Stimulated activated CD4-positive, alpha-beta T cell treated with anti-CD3 and anti-CD28 coated beads, Interleukin-1b, Interleukin-23, amount 100 ng/mL, for 1 hour (primary cell): ENCODE results near the gene NMT1.
A peak's percentile ranks its signal among the peaks of the same experiment; 100 is the strongest.
"Not testable (repeated sequence)": the region's sequence is repeated elsewhere in the genome, so short reads cannot be mapped to it uniquely, and the experiment has no call there.

Source experiments
- DNase-seq, 2 donors: peaks; one replicate each; pipeline ENCODE4 v3.0.0-alpha.2; 2020; ENCODE audit warnings: low read depth in 2 of 2

The NMT1 gene

GRCh38 chr17:45036691-45037090 is 24.4 kb upstream of the NMT1 start:
- DNase-seq = no peak

DNA sequence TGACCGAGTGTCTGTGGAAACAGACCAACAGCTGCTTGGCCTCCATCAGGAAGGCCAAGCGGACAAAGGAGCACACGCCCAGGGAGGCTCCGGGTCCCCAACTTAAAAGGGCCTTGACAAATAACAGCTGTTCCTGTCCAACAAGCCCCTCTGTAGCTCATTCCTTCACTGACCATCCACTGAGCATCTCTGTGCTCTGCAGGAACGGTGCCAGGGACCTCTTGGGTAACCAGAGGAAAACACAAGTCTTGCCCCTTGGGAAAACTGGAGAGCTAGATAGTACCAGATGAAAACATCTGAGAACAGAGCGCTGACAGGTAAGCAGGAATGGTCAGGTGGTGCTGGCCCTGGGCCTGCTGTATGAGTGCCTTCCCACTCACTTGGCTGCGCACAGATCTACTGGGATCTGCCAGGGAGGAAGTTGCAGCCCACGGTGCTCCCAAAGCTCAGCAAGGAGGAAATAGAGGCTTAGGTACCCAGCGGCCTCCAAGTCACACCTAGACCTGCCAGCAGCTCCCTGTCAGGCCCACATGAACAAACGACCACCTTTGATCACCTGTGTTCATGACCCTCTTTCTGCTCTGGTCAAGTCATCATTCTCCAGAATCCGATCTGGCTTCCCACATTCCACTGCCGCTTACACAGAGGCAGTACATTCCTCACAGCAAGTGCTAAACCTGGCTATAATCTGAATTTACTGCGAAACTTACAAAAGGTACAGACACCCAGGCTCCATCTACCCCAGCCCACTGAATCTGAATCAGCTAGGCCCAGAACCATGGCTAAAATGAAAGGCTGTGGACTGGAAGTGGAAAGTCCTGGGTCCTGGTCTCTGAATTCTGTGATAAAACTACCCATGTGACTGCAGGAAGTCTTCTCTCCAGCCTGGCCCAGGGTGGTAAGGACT is 22.1 kb upstream of the NMT1 start:
- DNase-seq = no peak

DNA sequence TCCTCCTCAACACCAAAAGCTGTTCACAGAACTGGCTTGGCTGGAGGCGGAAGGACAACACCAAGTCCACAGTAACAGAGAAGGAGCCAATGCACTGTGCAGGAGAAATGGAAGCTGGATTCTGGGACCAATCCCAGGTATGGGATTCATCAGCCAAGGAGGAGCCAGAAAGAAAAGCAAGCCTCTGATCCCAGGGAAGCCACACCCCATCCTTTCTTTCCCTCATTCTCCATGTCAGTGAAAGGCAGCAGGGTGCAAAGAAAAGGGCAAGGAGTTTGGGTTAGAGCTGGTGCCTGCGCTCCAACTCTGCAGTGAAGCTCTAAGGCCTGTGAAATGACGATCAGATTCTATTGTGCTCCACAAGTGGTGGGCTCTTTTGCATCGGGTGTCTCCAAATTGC is 20.7 kb upstream of the NMT1 start:
- DNase-seq = no peak

DNA sequence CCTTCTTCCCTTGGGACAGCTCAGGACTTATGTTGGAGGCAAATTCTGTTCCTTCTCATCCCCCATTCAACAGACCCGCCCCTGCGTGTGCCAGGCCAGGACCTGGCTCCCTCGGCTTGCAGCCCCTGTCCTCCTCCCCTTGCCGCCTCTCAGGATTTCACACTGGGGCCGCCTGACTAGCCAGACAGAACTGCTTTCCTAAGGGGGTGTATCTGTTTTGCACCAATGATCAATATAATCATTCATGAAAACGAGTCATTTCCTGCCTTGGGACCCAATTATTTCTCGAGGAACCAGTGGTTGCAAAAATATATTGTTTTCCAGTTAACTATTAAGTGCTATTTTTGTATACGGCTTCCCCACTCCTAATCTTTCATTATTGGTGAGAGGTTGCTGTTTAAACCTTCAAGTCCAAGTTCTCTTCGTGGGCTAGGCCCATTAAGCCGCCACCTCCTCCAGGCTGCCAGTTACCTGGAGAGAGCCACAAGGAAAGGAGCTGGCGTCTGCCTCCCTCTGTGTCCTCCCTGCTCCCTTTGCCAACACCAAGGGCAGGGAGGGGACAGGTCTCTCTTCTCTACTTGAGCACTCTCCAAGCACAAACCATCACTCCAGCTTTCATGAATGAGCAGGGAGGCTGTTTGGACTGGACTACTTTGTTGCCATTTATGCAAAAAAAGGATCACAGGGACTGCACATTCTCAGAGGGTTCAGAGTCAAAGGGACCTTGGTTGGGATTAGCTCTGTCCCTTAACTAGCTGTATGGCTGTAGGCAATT is 18.6 kb upstream of the NMT1 start:
- DNase-seq = no peak

DNA sequence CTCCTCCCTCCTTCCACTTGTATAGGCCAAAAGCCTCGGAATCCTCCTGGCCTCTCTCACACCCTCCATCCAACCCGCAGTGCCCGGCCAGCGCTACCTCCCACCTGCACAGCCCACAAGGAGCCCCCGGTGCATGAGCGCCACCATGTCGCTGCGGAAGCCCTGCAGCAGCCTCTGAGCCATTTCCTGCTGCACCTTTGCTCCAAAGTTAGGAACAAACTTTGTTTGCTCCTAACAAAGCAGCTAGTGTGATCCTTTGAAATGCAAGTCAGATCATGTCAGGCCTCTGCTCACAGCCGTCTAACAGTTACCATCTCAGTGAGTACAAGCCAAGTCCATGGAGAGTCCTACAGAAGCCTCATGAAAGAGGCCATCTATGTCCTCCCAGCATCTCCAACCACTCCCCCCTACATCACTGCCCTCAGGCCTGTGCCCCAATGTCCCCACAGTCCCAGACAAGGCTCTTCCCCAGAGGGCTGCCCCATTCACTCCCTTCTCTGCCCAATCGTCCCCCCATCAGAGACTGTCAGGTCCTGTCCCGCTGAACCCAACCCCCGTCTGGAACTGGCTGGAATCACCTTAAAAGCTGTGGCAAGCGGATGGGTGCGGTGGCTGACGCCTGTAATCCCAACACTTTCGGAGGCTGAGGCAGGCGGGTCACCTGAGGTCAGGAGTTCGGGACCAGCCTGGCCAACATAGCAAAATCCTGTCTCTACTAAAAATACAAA is 17.1 kb upstream of the NMT1 start:
- no peak for DNase-seq

- DNase-seq = no peak
Measured at GRCh38 chr17:45046537-45047125, 14.5 kb upstream of the NMT1 start.

GRCh38 chr17:45048795-45049563 is 12.1 kb upstream of the NMT1 start:
- no peak for DNase-seq

GRCh38 chr17:45050481-45051059 is 10.5 kb upstream of the NMT1 start:
- no peak for DNase-seq

GRCh38 chr17:45051060-45051719 is 9.9 kb upstream of the NMT1 start, which contains the start of gene DCAKD:
Gene DCAKD, minus strand, starts transcription at chr17:45051632. Its CDS starts 16,747 bp downstream, at chr17:45034885.
- peak; percentile 70 to 76 for DNase-seq

DNA sequence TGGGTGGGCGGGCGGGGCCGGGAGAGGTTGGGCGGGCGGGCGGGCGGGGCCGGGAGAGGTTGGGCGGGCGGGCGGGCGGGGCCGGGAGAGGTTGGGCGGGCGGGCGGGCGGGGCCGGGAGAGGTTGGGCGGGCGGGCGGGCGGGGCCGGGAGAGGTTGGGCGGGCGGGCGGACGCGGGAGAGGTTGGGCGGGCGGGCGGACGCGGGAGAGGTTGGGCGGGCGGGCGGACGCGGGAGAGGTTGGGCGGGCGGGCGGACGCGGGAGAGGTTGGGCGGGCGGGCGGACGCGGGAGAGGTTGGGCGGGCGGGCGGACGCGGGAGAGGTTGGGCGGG is 9.4 kb upstream of the NMT1 start:
- not testable (repeated sequence) for DNase-seq

DNA sequence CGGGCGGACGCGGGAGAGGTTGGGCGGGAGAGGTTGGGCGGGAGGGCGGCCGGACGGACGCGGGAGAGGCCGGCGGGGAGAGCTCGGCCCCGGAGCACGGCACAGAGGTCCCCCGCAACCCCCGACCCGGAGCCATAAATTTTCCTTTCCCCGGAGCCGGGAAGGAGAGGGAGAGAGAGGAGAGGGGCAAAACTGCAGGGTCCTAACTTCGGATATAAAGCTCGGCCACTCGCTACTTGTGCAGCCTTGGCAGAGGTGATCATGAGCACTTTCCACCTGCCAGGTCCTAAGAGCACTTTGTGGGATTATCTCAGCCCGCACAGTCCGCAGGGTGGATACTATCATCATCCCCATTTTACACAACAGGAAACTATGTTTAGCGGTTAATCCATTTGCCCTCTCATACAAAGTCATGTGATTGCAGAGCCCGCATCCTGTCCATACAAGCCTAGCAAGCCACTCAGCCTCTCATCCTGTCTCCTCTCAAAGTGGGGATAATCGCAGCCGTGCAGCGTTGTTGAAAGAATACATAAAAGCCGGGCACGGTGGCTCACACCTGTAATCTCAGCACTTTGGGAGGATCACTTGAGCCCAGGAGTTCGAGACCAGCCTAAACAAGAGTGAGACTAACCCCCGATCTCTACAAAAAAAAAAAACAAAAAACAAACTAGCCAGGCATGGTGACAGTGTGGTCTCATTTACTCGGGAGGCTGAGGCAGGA is 8.9 kb upstream of the NMT1 start:
- DNase-seq = no peak

DNA sequence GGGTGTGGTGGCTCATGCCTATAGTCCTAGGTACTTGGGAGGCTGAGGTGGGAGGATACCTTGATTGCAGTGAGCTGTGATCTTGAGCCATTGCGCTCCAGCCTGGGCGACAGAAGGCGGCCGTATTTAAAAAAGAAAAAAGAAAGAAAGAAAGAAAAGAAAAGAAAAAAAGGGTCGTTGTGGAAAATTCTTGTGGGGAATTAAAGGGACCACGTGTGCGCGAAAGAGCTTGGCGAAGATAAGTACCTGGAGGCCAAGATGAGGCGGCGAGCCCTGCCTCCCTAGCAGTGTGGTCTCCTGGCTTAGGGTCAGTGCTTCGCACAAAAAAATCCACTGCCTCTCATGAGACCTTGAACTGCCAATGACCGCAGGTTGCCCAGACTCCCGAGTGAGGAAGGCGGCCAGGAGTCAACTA is 728 bp upstream of the NMT1 start:
- no peak for DNase-seq

GRCh38 chr17:45061606-45062205 is 589 bp downstream of the NMT1 start:
- no peak for DNase-seq

DNA sequence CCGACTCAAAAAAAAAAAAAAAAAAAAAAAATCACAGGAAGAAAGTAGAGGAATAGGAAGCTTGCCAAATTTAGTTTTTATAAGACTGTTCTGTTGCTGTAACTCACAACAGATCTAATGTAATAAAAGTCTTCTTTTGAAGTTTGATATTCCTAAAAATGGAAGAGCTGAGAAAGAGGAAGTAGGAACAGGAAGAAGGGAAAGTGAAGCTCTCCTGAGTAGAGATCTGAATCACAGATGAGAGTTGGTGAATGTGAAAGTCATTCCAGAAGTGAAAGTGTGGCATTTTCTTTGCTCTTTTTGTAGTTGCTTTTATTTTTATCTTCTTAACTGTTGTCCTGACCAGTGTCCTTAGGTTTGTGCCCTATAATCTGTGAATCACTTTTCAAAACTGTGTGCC is 2.1 kb downstream of the NMT1 start:
- DNase-seq = no peak

DNA sequence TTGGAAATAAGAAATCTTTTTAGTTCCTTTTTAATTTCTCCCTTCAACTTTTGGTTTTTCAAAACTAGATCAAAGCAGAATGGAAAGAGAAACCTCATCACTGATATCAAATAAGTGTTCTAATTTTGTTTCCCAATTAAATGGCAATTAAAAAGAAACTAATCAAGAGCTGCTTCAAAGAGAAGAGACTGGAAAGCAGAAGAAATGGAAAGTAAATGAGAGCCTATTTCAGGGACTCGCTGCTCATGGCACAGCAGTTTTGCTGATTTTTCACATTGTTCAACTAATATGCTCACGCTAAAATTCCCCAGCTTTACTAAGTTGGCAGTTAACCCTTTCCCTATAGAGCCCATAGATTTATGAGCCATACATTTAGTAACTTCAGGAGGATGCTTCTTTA is 6.5 kb downstream of the NMT1 start:
- DNase-seq = no peak

- no peak for DNase-seq
Measured at GRCh38 chr17:45070001-45070400, 8.9 kb downstream of the NMT1 start.

DNA sequence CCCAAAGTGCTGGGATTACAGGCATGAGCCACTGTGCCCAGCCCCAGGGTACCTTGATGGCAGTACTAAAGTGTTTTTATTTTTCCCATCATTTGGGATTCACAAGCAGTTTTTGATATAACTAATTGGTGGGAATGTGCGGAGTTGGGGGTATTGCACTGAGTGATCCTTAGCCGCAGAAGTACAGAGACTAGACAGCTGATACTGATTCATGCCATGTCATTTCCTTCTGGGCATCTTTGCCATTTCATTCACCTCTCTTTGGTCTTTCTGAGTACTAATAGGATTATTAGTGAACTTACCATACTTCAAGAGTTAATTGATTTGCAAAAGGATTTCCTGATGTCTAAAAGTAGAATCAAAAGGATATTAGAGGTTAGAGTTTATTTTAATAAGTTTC is 9.7 kb downstream of the NMT1 start:
- DNase-seq = no peak

GRCh38 chr17:45073414-45074070 is 12.4 kb downstream of the NMT1 start:
- DNase-seq = no peak

DNA sequence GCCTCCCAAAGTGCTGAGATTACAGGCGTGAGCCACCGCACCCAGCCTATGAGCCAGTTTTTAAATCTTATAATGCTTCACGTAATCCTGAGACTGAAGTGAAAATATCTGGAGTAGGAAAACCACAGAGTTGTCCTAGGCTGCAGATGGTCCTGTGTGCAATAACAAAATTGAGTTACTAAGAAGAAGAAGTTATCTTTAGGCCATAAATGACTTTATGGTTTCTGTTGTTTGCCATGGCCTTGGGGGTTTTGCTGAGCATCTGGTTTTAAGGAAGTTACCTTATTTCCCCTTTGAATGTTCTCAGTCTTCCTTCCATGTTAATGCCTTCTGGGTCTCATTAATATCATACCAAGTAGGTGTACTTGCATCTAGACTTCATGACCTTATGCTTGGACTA is 16.5 kb downstream of the NMT1 start:
- no peak for DNase-seq
